ENCODE data around the gene TAC4.

TAC4 gene

DNA sequence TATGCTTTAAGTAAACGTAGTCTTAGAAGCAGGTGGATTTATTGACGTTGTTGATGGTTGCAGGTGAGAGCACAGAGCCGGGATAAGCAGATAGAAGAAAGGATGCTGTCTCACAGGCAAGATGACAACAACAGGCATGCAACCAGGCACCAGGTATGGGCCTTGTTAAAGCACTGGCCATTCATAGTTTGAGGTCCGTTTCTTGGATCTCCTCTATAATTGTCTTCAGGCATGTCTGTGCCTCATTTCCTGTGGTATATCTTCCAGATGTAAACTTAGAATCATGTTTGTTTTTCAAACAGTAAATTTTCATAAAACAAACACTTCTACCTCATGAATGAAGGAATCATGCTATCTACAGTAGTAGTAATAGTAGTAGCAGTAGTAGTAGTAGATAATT, 38.8 kb downstream of the TAC4 start:
- H3K4me1 ChIP-seq (ENCODE audit: control insufficient read depth, insufficient read depth, low read length): peaks cover 26% of the 10 kb centered on the region
- no peak overlapping the region for H3K27ac ChIP-seq (ENCODE audit: low read depth, low read length)
- no peaks in the 10 kb centered on the region for H3K9me3 ChIP-seq (ENCODE audit: control insufficient read depth, insufficient read depth, low read length)
- H3K36me3 ChIP-seq (ENCODE audit: control insufficient read depth, insufficient read depth, low read length): peaks cover 66% of the 10 kb centered on the region
- H3K4me3 ChIP-seq (ENCODE audit: low read depth, low read length): no peak overlapping the region
- no peak overlapping the region for H3K9ac ChIP-seq (ENCODE audit: low read depth, low read length)
- H3K27me3 ChIP-seq (ENCODE audit: control insufficient read depth, insufficient read depth, low read length): no peaks in the 10 kb centered on the region

DNA sequence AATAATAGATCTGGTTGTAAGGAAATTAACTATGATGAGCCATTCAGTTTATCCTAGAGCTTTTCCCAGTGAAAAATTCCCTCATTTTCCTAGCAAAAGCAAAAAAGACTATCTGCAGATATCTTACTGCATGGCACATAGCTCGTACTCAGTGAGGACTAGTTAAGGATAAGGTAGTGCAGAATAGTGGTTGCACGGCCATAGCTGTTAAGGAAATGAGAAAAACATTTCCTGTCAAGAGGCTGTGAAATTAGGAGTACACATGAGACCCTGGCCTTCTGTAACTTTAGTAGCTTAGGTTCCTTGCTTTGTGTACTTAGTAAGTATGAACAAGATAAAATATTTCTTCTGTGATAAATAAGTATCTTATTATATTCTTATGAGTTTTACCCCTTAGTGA, 49.1 kb downstream of the TAC4 start:
- H3K36me3 ChIP-seq (ENCODE audit: control insufficient read depth, insufficient read depth, low read length): peaks cover 87% of the 10 kb centered on the region
- no peak overlapping the region for H3K9ac ChIP-seq (ENCODE audit: low read depth, low read length)
- no peaks in the 10 kb centered on the region for H3K27me3 ChIP-seq (ENCODE audit: control insufficient read depth, insufficient read depth, low read length)
- H3K4me3 ChIP-seq (ENCODE audit: low read depth, low read length): no peak overlapping the region
- H3K27ac ChIP-seq (ENCODE audit: low read depth, low read length): no peak overlapping the region
- H3K9me3 ChIP-seq (ENCODE audit: control insufficient read depth, insufficient read depth, low read length): no peaks in the 10 kb centered on the region
- no peaks in the 10 kb centered on the region for H3K4me1 ChIP-seq (ENCODE audit: control insufficient read depth, insufficient read depth, low read length)

DNA sequence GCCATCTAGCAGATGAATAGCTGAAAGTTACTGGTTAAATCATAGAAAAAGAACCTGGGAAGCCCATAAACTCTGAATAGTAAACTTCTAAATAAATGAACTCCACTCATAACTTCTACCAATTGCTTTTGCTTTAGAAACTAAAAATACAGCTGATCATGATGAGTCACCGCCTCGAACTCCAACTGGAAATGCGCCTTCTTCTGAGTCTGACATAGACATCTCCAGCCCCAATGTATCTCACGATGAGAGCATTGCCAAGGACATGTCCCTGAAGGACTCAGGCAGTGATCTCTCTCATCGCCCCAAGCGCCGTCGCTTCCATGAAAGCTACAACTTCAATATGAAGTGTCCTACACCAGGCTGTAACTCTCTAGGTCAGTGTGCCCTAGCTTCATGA, 49.7 kb downstream of the TAC4 start:
- Histone ChIP-seq H3K36me3 (ENCODE audit: control insufficient read depth, insufficient read depth, low read length) (peaks cover 88% of the 10 kb centered on the region), H3K27me3 (ENCODE audit: control insufficient read depth, insufficient read depth, low read length) (no peaks in the 10 kb centered on the region), H3K9me3 (ENCODE audit: control insufficient read depth, insufficient read depth, low read length) (no peaks in the 10 kb centered on the region), H3K27ac (ENCODE audit: low read depth, low read length) (no peak overlapping the region), H3K4me1 (ENCODE audit: control insufficient read depth, insufficient read depth, low read length) (no peaks in the 10 kb centered on the region), H3K9ac (ENCODE audit: low read depth, low read length) (no peak overlapping the region), H3K4me3 (ENCODE audit: low read depth, low read length) (no peak overlapping the region)

DNA sequence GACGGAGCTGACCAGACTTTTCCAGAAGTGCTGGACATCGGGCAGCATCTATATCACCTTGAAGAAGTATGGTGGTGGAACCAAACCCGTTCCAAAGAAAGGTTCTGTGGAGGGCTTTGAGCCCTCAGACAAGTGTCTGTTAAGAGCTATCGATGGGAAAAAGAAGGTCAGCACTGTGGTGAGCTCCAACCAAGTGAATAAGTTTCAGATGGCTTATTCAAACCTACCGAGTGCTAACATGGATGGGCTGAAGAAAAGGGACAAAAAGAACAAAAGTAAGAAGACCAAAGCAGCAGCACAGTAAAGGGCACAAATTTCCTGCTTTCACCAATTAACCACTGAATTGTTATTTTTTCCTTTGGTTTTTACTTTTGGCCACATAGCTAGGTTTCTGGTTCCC, 52.5 kb downstream of the TAC4 start:
- Histone ChIP-seq H3K4me3 (ENCODE audit: low read depth, low read length) (no peak overlapping the region), H3K9me3 (ENCODE audit: control insufficient read depth, insufficient read depth, low read length) (no peaks in the 10 kb centered on the region), H3K36me3 (ENCODE audit: control insufficient read depth, insufficient read depth, low read length) (peaks cover 83% of the 10 kb centered on the region), H3K27ac (ENCODE audit: low read depth, low read length) (no peak overlapping the region), H3K27me3 (ENCODE audit: control insufficient read depth, insufficient read depth, low read length) (no peaks in the 10 kb centered on the region), H3K9ac (ENCODE audit: low read depth, low read length) (no peak overlapping the region), H3K4me1 (ENCODE audit: control insufficient read depth, insufficient read depth, low read length) (no peaks in the 10 kb centered on the region)

DNA sequence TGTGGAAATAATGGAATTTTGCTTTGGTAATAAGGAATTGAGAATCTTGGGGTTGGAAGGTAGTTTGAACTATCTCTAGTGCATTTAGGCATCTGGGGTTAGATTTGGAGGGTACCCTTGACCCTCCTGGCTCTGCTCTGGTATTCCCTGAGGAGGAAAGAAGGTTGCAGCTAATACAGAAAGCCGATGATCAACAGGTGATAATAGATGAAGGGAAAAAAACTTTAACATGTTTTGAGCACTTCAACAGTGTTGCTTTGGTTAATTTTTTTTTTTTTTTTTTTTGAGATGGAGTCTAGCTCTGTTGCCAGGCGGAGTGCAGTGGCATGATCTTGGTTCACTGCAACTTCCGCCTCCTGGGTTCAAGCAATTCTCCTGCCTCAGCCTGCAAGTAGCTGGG, 54.6 kb downstream of the TAC4 start:
- Histone ChIP-seq H3K9me3 (ENCODE audit: control insufficient read depth, insufficient read depth, low read length) (no peaks in the 10 kb centered on the region), H3K27ac (ENCODE audit: low read depth, low read length) (no peak overlapping the region), H3K4me1 (ENCODE audit: control insufficient read depth, insufficient read depth, low read length) (peaks cover 2% of the 10 kb centered on the region; the same call in 1 of the 2 replicates), H3K36me3 (ENCODE audit: control insufficient read depth, insufficient read depth, low read length) (peaks cover 66% of the 10 kb centered on the region), H3K27me3 (ENCODE audit: control insufficient read depth, insufficient read depth, low read length) (no peaks in the 10 kb centered on the region), H3K4me3 (ENCODE audit: low read depth, low read length) (no peak overlapping the region), H3K9ac (ENCODE audit: low read depth, low read length) (no peak overlapping the region)

DNA sequence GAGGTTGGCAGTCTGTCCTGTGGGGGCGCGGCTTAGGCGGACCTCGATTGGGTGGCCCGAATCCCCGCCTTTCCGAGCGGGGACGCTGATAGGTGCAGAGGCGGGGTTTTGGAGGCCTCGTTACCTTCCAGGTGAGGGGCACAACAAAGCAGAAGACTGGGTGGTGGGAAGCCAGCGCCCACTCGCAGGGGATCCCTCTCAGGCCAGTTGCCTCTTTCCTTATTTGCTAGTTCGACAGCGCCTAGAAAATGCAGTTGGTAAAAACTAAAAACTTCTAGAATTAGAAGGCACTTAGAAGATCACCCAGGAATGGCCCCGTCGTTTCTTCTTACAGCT, 58.7 kb downstream of the TAC4 start:
- Histone ChIP-seq H3K9ac (ENCODE audit: low read depth, low read length) (no peak overlapping the region), H3K27me3 (ENCODE audit: control insufficient read depth, insufficient read depth, low read length) (no peaks in the 10 kb centered on the region; the same call in 1 of the 2 replicates), H3K27ac (ENCODE audit: low read depth, low read length) (no peak overlapping the region), H3K36me3 (ENCODE audit: control insufficient read depth, insufficient read depth, low read length) (peaks cover 26% of the 10 kb centered on the region), H3K4me1 (ENCODE audit: control insufficient read depth, insufficient read depth, low read length) (peaks cover 8% of the 10 kb centered on the region), H3K4me3 (ENCODE audit: low read depth, low read length) (peak overlapping the region; percentile 62), H3K9me3 (ENCODE audit: control insufficient read depth, insufficient read depth, low read length) (no peaks in the 10 kb centered on the region)

DNA sequence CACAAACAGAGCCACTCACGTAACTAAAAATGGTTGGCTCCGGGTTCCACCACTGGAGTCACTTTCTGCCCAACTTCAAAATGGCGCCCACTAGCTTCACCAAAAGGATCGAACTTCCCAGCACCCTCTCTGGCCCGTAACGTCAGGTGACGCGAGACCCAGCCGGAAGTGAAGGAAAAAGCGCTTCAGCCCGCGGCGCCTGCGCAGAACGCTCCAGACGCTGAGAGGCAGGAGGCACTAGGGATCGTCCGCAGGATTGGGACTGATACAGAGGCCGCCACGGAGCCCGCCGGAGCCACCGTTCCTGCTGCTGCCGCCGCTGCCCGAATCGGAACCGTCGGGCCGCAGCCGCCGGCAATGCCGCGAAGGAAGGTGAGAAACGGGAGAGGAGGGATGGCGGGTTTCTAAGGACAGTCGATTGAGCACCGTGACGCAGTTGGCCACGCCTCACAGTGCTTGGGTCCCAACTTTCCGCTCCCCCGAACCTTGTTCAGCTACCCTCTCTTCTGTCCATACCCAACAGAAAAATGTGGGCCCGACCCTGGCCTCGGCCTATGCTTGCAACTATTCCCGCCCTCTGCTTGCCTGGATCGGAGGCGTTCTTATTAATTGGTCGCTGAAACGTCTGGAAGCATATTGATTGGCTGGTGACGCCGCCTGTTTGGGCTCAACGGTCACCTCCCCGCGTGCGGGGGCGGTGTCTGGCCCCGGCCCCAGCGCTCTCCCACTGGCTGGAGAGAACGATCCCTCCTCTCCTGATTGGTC, 59.2 kb downstream of the TAC4 start, which contains the start of gene KAT7:
Gene KAT7 (plus strand): TSS at position 204 of the 765 bp plus-strand sequence. CDS start 154 bp downstream, at position 358.
- Histone ChIP-seq H3K4me3 (ENCODE audit: low read depth, low read length) (peak within 1 kb of the TSS; percentile 93), H3K27ac (ENCODE audit: low read depth, low read length) (peak within 1 kb of the TSS; percentile 99), H3K9ac (ENCODE audit: low read depth, low read length) (peak within 1 kb of the TSS; percentile 97), H3K9me3 (ENCODE audit: control insufficient read depth, insufficient read depth, low read length) (no peaks in the 10 kb centered on the region), H3K27me3 (ENCODE audit: control insufficient read depth, insufficient read depth, low read length) (no peaks in the 10 kb centered on the region; the same call in 1 of the 2 replicates), H3K4me1 (ENCODE audit: control insufficient read depth, insufficient read depth, low read length) (peaks cover 8% of the 10 kb centered on the region), H3K36me3 (ENCODE audit: control insufficient read depth, insufficient read depth, low read length) (peaks cover 20% of the 10 kb centered on the region)
